Activated T-helper 17 cell treated with anti-CD3 and anti-CD28 coated beads, Interleukin-2, amount 50 U/mL, for 72 hours (primary cell): ENCODE results near the gene NDUFB2. TPM values are rescaled to one million over a fixed set of nuclear protein-coding genes. Genes with fewer than 3 reads are reported as not detected.

Experiments
- total RNA-seq, 2 donors: library from RNA; stranded (reverse); gene quantifications; one replicate each; pipeline ENCODE4 v1.2.3, GENCODE V29; 2022

NDUFB2 gene
- total RNA-seq, 2 donors from 2014 or later, result 92.7 to 215 TPM

Other genes with a start within 250 kb of the NDUFB2 start
- gene MKRN1, start 217.2 kb upstream of the NDUFB2 start, total RNA-seq, result 10 to 100 TPM; 77.6 to 81.5 TPM
- not detected for gene DENND2A, start 55.9 kb upstream of the NDUFB2 start, total RNA-seq
- gene ADCK2, start 23.8 kb upstream of the NDUFB2 start, total RNA-seq, result 10 to 100 TPM; 16.6 to 28.4 TPM
- gene BRAF, start 228.2 kb downstream of the NDUFB2 start, total RNA-seq, result 10 to 100 TPM; 27.6 to 35.1 TPM